ENCODE data around the gene YPEL1. TPM values are rescaled to one million over a fixed set of nuclear protein-coding genes. Genes with fewer than 3 reads are reported as not detected.

The YPEL1 gene
- total and polyA plus RNA-seq, 2 of the 8 experiments (the other 6 are each of a cell fraction or from before 2014, with no cell fraction given), result 6.0 to 6.7 TPM

GRCh38 chr22:21690401-21690801, 45.2 kb downstream of the YPEL1 start:
- Histone ChIP-seq H3K14ac (ENCODE audit: insufficient read length) (no peak overlapping the region), H3K4me2 (ENCODE audit: insufficient read depth in 1 of 2, low read depth in 2 of 2, low read length in 2 of 2) (no peak overlapping the region), H2BK20ac (ENCODE audit: low read length) (no peak overlapping the region), H3K23me2 (ENCODE audit: low read depth, low read length) (peaks cover 4% of the 10 kb centered on the region; the same call in 1 of the 2 replicates), H3K79me2 (ENCODE audit: control insufficient read depth in 1 of 2, insufficient read depth in 2 of 2, low read length in 2 of 2) (no peaks in the 10 kb centered on the region), H2AK5ac (ENCODE audit: low read depth, low read length) (no peak overlapping the region), H3K27ac (ENCODE audit: low read depth, low read length) (no peak overlapping the region), H3K4me3 (ENCODE audit: extremely low read depth in 1 of 4, insufficient read depth in 2 of 4, low read depth in 3 of 4, low read length in 4 of 4) (no peak overlapping the region), H2BK15ac (ENCODE audit: low read length) (no peak overlapping the region), H3K79me1 (ENCODE audit: low read depth, low read length) (no peaks in the 10 kb centered on the region), H3K27me3 (replicated peaks in 1 of 4; ENCODE audit: control insufficient read depth in 3 of 4, extremely low read depth in 1 of 4, insufficient read depth in 3 of 4, low read length in 3 of 4) (no peaks in the 10 kb centered on the region), H2BK12ac (ENCODE audit: low read depth, low read length) (no peak overlapping the region), H2BK120ac (replicated peaks; ENCODE audit: low read depth, low read length) (no peak overlapping the region), H4K8ac (ENCODE audit: extremely low read depth, insufficient read depth, low read length) (no peak overlapping the region), H3K23ac (ENCODE audit: insufficient read length) (no peak overlapping the region), H4K20me1 (replicated peaks in 1 of 2; ENCODE audit: control insufficient read depth in 1 of 2, insufficient read depth in 2 of 2, low read length in 2 of 2) (peaks cover 0 to 2% of the 10 kb centered on the region in 2 experiments), H3K9ac (replicated peaks in 1 of 4; ENCODE audit: extremely low read depth in 1 of 4, low read depth in 3 of 4, low read length in 3 of 4) (no peak overlapping the region; a peak in 1 of 7 replicates), H3K9me3 (ENCODE audit: insufficient read depth in 2 of 2, low read depth in 1 of 2, low read length in 1 of 2) (no peaks in the 10 kb centered on the region), H3K4me1 (replicated peaks in 1 of 4; ENCODE audit: control insufficient read depth in 3 of 4, insufficient read depth in 4 of 4, low read length in 3 of 4) (no peaks in the 10 kb centered on the region), H3K36me3 (ENCODE audit: control insufficient read depth in 2 of 4, insufficient read depth in 4 of 4, low read length in 3 of 4) (peaks cover 0 to 5% (median 0%) of the 10 kb centered on the region in 4 experiments; a peak in 4 of 8 replicates), H2AFZ (ENCODE audit: low read length) (no peak overlapping the region), H3K18ac (ENCODE audit: extremely low read depth, low read length) (no peak overlapping the region), H3K56ac (replicated peaks; ENCODE audit: insufficient read length, low read depth, low read length) (no peak overlapping the region), H4K5ac (ENCODE audit: insufficient read length, low read depth, low read length) (no peak overlapping the region), H4K91ac (replicated peaks; ENCODE audit: insufficient read length, low read length) (no peak overlapping the region), H3K4ac (replicated peaks; ENCODE audit: insufficient read length, low read depth, low read length) (no peak overlapping the region), H2BK5ac (ENCODE audit: low read depth, low read length) (no peak overlapping the region)
- ChIA-PET CTCF (ENCODE audit: partially characterized antibody) (interaction anchor here (0.6 to 0.7 kb wide), 2 partner anchors 12 to 227 kb away, joined by 3 read pairs; no protein-coding TSS in a partner anchor), POLR2A (ENCODE audit: partially characterized antibody) (interaction anchor here (1.6 kb wide), 1 partner anchor 32 kb away, joined by 3 read pairs; no protein-coding TSS in a partner anchor)
- no peak for FAIRE-seq
- TF ChIP-seq POLR2AphosphoS5 (IDR thresholded peaks at IDR 0.05; ENCODE audit: low read depth, low read length), result no peak
- no peak for TF ChIP-seq CHD2 (IDR thresholded peaks at IDR 0.05; ENCODE audit: low read length)
- TF ChIP-seq CBX8 (IDR thresholded peaks at IDR 0.05; ENCODE audit: borderline replicate concordance, low read depth, low read length), result no peak
- TF ChIP-seq HDAC2 (IDR thresholded peaks at IDR 0.05; ENCODE audit: borderline replicate concordance in 1 of 2, low read depth in 2 of 2, low read length in 2 of 2), result no peak
- no peak for TF ChIP-seq RNF2 (IDR thresholded peaks at IDR 0.05; ENCODE audit: borderline replicate concordance, low read depth, low read length, missing control alignments, poor library complexity, severe bottlenecking)
- no peak for TF ChIP-seq KDM5A (IDR thresholded peaks at IDR 0.05; ENCODE audit: low read length)
- TF ChIP-seq RAD21 (IDR thresholded peaks at IDR 0.05 in 1 of 2, conservative IDR thresholded peaks at IDR 0.05 in 1 of 2; ENCODE audit: low read depth in 2 of 2, low read length in 2 of 2), result no peak
- TF ChIP-seq MAFK (IDR thresholded peaks at IDR 0.05; ENCODE audit: low read depth, low read length), result no peak
- TF ChIP-seq EGR1 (IDR thresholded peaks at IDR 0.05; ENCODE audit: borderline replicate concordance, low read depth, low read length), result no peak
- no peak for TF ChIP-seq SP1 (IDR thresholded peaks at IDR 0.05; ENCODE audit: low read depth, low read length)
- WGBS, 2 experiments (ENCODE audit: extremely low coverage in 1 of 2, insufficient coverage in 1 of 2, insufficient read length in 1 of 2, insufficient replicate concordance in 2 of 2, low coverage in 1 of 2, low lambda C conversion rate in 2 of 2, missing lambda C conversion rate in 1 of 2), result 91% methylated on average over 4 of the region's 5 CpGs; no CpG with 5 or more reads in 1 of the 2 experiments
- no peak for DNase-seq (ENCODE audit: low read depth in 1 of 2, low spot score in 2 of 2)

Data from H1 (cell line).